Duodenal mucosa (tissue), 2 donors: Measurements from ENCODE around the gene CEP192.
"Not testable (repeated sequence)": the region's sequence is repeated elsewhere in the genome, so short reads cannot be mapped to it uniquely, and the experiment has no call there.

ENCODE experiments used
- H3K27ac ChIP-seq: one replicate; pipeline ENCODE4 v1.7.0; 2013; ENCODE audit warnings: low read depth, low read length
- H3K27me3 ChIP-seq, 2 donors: one replicate each; pipeline ENCODE4 v1.7.0; 2013; ENCODE audit warnings: low read length in 2 of 2, control low read depth in 1 of 2; ENCODE audit not compliant: insufficient read depth in 2 of 2, control insufficient read depth in 1 of 2
- H3K36me3 ChIP-seq, 2 donors: one replicate each; pipeline ENCODE4 v1.7.0; 2013; ENCODE audit warnings: low read length in 2 of 2, control low read depth in 1 of 2; ENCODE audit not compliant: insufficient read depth in 2 of 2, control insufficient read depth in 1 of 2
- H3K4me1 ChIP-seq, 2 donors: one replicate each; pipeline ENCODE4 v1.7.0; 2013; ENCODE audit warnings: low read length in 2 of 2, control low read depth in 1 of 2; ENCODE audit not compliant: insufficient read depth in 2 of 2, control insufficient read depth in 1 of 2
- H3K4me3 ChIP-seq, 2 donors: one replicate each; pipeline ENCODE4 v1.7.0; 2013; ENCODE audit warnings: low read length in 2 of 2, low read depth in 1 of 2
- H3K9ac ChIP-seq, 2 donors: one replicate each; pipeline ENCODE4 v1.7.0; 2013; ENCODE audit warnings: low read length in 2 of 2, low read depth in 1 of 2
- H3K9me3 ChIP-seq, 2 donors: one replicate each; pipeline ENCODE4 v1.7.0; 2013; ENCODE audit warnings: low read length in 2 of 2, control low read depth in 1 of 2; ENCODE audit not compliant: control insufficient read depth in 1 of 2

CEP192 gene

GRCh38 chr18:12963069-12963468 is 28.1 kb upstream of the CEP192 start:
- no peak overlapping the region for H3K9ac ChIP-seq
- H3K36me3 ChIP-seq = peaks cover 1 to 46% of the 10 kb centered on the region in 2 donors
- no peak overlapping the region for H3K27ac ChIP-seq
- no peak overlapping the region for H3K4me3 ChIP-seq
- H3K27me3 ChIP-seq = no peaks in the 10 kb centered on the region
- H3K4me1 ChIP-seq = peaks cover 6 to 9% of the 10 kb centered on the region in 2 donors
- H3K9me3 ChIP-seq = no peaks in the 10 kb centered on the region

GRCh38 chr18:12968115-12968514 is 23.0 kb upstream of the CEP192 start:
- Histone ChIP-seq H3K27me3 (no peaks in the 10 kb centered on the region), H3K9ac (no peak overlapping the region), H3K27ac (no peak overlapping the region), H3K4me3 (no peak overlapping the region), H3K4me1 (no peaks in the 10 kb centered on the region), H3K9me3 (no peaks in the 10 kb centered on the region), H3K36me3 (peaks cover 11 to 55% of the 10 kb centered on the region in 2 donors)

DNA sequence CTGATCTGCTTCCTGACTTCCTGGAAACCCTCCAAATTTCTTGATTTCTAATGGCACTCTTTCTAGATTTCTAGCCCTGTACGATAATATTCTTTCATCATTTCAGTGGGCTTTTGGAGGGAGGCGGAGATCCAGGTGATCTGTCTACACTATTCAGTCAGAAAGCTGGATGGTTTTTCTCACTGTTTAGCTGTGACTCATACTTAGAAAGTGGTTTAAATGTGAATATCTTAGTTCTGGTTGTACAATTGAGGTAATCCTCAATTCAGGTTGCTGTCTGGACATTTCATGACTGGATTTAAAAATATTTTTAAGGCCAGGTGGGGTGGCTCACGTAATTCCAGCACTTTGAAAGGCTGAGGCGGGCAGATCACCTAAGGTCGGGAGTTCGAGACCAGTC is 22.5 kb upstream of the CEP192 start:
- no peak overlapping the region for H3K9ac ChIP-seq
- H3K9me3 ChIP-seq = no peaks in the 10 kb centered on the region
- no peaks in the 10 kb centered on the region for H3K27me3 ChIP-seq
- peaks cover 11 to 52% of the 10 kb centered on the region in 2 donors for H3K36me3 ChIP-seq
- H3K27ac ChIP-seq = no peak overlapping the region
- no peaks in the 10 kb centered on the region for H3K4me1 ChIP-seq
- no peak overlapping the region for H3K4me3 ChIP-seq

- H3K4me3 ChIP-seq = no peak overlapping the region
- H3K9ac ChIP-seq = no peak overlapping the region
- peaks cover 11 to 55% of the 10 kb centered on the region in 2 donors for H3K36me3 ChIP-seq
- H3K27me3 ChIP-seq = no peaks in the 10 kb centered on the region
- H3K27ac ChIP-seq = no peak overlapping the region
- H3K9me3 ChIP-seq = no peaks in the 10 kb centered on the region
- no peaks in the 10 kb centered on the region for H3K4me1 ChIP-seq
Observed at GRCh38 chr18:12973562-12974213, 17.5 kb upstream of the CEP192 start.

DNA sequence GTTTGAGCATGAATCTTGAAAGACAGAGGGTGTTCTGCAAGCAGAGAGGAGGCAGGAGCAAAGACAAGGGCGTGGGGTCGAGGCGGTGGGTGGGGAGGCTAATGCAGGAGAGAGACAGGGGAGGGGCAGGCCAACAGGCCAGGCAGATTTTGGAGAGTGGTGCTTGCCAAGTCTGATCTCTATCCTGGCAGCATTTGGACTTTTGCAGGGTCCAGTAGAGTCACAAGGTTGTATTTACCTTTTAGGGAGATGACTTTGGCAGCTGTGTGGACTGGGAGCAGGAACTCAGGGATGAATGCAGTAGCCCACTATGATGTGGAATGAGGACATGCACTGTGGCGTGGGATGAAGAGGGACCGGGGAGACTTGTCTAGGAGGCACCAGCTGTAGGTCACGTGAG is 15.7 kb upstream of the CEP192 start:
- H3K27ac ChIP-seq = no peak overlapping the region
- H3K27me3 ChIP-seq = no peaks in the 10 kb centered on the region
- peaks cover 11 to 55% of the 10 kb centered on the region in 2 donors for H3K36me3 ChIP-seq
- no peak overlapping the region for H3K9ac ChIP-seq
- no peaks in the 10 kb centered on the region for H3K4me1 ChIP-seq
- H3K9me3 ChIP-seq = no peaks in the 10 kb centered on the region
- H3K4me3 ChIP-seq = no peak overlapping the region

DNA sequence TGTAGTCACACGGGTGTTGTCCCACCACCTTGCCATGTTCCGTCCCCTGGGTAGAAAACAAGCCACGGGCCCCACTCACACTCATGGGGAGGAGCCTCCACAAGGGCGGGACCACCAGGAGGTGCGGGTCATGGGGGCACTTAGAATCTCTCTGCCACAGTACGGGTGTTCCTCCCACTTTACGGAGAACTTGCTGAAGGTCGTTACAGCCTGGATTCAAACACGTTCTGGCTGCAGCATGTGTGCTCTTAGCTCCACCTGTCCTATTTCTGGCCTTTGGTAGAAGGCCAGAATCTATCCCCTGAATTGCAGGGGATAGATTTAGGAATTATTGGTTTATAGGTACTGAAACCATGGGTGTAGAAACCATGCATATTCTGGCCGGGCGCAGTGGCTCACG is 14.9 kb upstream of the CEP192 start:
- peaks cover 11 to 48% of the 10 kb centered on the region in 2 donors for H3K36me3 ChIP-seq
- no peak overlapping the region for H3K27ac ChIP-seq
- H3K27me3 ChIP-seq = no peaks in the 10 kb centered on the region

GRCh38 chr18:12980065-12980464 is 11.1 kb upstream of the CEP192 start:
- peaks cover 12 to 37% of the 10 kb centered on the region in 2 donors for H3K36me3 ChIP-seq
- not testable (repeated sequence) for H3K27ac ChIP-seq

More for the DNA sequence above, 14.9 kb upstream of the CEP192 start:
- Histone ChIP-seq H3K4me3 (no peak overlapping the region), H3K4me1 (no peaks in the 10 kb centered on the region), H3K9ac (no peak overlapping the region), H3K9me3 (no peaks in the 10 kb centered on the region)

GRCh38 chr18:12989397-12990122 is 1.6 kb upstream of the CEP192 start:
- H3K4me3 ChIP-seq = no peak overlapping the region
- peaks cover 5 to 11% of the 10 kb centered on the region in 2 donors for H3K36me3 ChIP-seq
- H3K9me3 ChIP-seq = no peaks in the 10 kb centered on the region
- H3K9ac ChIP-seq = no peak overlapping the region
- no peak overlapping the region for H3K27ac ChIP-seq
- H3K4me1 ChIP-seq = peaks cover 18 to 19% of the 10 kb centered on the region in 2 donors
- no peaks in the 10 kb centered on the region for H3K27me3 ChIP-seq

More at GRCh38 chr18:12980065-12980464, 11.1 kb upstream of the CEP192 start:
- not testable (repeated sequence) for H3K4me3 ChIP-seq, H3K9ac ChIP-seq, H3K27me3 ChIP-seq, H3K4me1 ChIP-seq, H3K9me3 ChIP-seq

GRCh38 chr18:12990123-12990475 is 1.1 kb upstream of the CEP192 start:
- Histone ChIP-seq H3K9me3 (no peaks in the 10 kb centered on the region), H3K27me3 (no peaks in the 10 kb centered on the region), H3K27ac (no peak overlapping the region), H3K4me3 (peak overlapping the region; percentile 91 to 96), H3K36me3 (peaks cover 5 to 8% of the 10 kb centered on the region in 2 donors), H3K9ac (peak overlapping the region in 1 of 2 donors; percentile 63), H3K4me1 (peaks cover 18 to 19% of the 10 kb centered on the region in 2 donors)

- Histone ChIP-seq H3K9ac (peak overlapping the region; percentile 63 to 71), H3K27ac (no peak overlapping the region), H3K4me1 (peaks cover 18 to 19% of the 10 kb centered on the region in 2 donors), H3K9me3 (no peaks in the 10 kb centered on the region), H3K4me3 (peak overlapping the region; percentile 91 to 96), H3K36me3 (peaks cover 5 to 8% of the 10 kb centered on the region in 2 donors), H3K27me3 (no peaks in the 10 kb centered on the region)
Observed at GRCh38 chr18:12990641-12990966, 558 bp upstream of the CEP192 start.
